HG03135 (cell line): ENCODE measurements around the gene FNDC3B.

ENCODE experiments used
- ATAC-seq: cut with Tn5 transposase; IDR thresholded peaks from one replicate; pipeline ENCODE4 v1.9.1; 2021; ENCODE audit warnings: mild to moderate bottlenecking, moderate library complexity; ENCODE audit not compliant: unreplicated experiment

Gene FNDC3B

GRCh38 chr3:172147113-172147818 is 107.9 kb downstream of the FNDC3B start:
- no peak for ATAC-seq

DNA sequence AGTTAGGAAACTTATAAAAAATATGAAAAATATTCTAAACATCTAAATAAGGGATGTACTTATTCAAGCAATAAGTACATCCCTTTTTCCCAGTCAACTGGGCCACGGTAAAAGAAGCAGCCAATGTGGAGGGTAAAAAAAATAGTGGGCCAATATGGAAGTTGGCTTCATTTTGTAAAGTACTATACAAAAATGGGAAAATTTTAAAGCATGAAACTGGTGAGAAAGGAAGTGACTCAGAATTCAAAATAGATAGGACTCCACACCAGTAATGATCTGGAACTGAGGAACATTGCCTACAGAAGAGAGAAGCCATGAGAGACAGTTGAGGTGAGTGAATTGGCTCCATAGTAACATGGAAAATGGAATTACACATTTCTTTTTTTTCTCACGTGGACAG is 108.9 kb downstream of the FNDC3B start:
- ATAC-seq, result no peak

GRCh38 chr3:172148702-172149565 is 109.6 kb downstream of the FNDC3B start:
- no peak for ATAC-seq

GRCh38 chr3:172150268-172150667 is 110.9 kb downstream of the FNDC3B start:
- no peak for ATAC-seq

- ATAC-seq, result no peak
Measured at GRCh38 chr3:172150913-172151650, 111.7 kb downstream of the FNDC3B start.

DNA sequence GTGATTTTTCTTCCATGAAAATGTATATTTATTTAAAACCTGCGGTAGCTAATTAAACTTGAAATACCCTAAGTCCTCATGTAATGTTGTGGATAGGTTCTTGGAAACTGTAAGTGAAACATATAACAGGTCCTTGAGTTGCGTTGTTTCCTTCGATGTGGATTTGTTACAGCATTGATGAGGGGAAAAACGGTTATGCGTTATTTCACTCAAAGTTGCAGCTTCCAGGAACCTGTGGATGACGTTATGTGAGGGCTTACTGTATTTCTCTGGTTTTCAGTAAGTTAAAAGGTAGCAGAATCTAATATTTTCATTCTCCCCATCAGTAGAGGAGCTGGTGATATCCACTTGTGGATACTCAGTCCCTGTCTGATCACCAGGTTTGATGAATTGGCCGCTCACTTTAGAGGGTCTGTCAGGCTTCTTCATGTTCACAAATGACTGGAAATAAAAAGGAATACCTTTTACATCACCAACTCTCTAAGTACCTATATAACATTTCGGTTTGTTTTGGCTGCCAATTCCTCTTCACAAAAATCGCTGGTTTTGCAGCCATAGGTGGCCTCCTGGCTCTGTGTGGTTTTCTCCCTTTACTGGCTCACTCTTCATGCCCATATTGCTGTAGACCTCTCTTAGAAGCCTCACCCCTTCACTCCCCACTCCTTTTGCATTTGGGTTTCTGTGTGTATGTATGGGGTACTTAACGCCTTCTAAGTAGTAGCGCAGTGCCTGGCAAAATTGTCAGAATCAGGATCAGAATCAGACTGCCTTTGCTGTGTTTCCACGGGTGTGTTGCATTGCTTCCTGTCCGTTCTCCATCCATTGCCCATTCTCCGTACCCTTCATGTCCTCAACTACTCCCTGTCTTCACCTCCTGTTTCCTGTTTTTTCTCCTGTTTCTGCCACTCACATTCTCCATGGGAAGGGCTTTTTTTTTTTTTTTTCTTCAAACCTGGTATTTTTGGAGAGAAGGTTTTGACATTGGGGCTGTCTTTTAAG is 112.6 kb downstream of the FNDC3B start:
- ATAC-seq, result no peak

- ATAC-seq, result no peak
Measured at GRCh38 chr3:172152874-172153273, 113.5 kb downstream of the FNDC3B start.

DNA sequence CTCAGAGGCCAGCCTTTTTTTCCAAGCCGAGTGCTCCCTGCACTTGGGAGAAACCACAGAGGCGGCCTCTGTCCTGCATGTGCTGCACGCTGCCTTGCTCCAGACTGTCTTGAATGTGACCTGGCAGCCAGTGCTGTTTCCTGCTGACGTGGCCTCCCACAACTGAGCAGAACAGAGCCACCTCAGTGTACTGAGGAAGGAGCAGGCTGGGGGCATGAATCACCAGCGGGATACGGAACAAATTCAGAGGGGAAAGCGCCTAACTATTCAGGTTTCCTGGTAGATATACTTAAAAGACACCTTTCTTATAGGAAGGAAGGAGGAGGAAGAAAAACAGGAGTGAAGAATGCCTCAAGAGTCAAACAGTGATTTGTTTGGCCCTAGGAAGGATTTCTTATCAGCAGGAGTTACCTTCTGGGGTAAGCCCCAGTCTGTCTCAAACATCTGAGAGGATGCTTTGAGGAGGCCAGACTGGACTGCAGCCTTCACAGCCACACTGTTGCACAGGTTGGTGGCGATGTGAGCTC is 114.0 kb downstream of the FNDC3B start:
- ATAC-seq, result no peak

DNA sequence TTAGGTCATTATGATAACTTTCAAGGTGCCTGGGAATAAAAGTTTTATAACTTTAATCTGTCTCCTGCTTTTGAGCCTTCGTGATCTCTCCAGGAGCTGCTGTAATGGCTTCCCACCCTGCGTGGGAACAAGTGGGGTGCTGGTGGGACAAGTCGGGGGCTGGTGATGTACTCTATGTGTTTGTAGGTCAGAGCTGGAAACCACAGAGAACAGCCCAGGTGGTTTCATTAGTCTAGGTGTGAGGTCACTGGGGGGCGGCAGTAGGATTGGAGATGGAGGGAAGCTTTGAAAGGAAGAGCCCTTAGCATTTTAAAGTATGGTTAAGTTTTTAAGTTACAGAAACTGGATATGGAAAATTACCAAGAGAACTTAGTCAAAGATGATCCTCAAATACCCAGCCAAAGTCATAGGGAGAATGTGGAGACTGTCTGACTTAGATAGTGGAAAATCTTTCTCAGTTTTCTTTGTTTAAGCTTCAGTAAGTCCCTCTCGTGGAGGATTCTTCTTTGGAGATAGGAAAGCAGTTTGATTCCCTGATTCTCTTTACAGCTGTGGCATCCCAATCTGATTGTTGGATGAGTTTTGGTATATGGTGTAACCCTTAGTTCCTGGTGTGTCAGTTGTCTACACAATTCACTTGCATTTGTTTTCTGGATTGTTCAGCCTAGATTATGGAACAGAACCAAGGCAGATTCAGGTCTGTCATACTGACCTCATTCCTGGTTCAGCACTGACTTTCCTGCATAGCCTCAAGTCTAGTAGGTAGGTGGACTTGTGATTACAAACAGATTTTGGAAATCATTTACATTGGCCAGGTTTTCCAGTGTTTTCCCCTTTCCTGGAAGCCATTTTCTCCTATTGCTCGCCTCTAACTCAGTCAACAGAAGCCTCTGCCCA is 115.6 kb downstream of the FNDC3B start:
- ATAC-seq, result peak; percentile 63

DNA sequence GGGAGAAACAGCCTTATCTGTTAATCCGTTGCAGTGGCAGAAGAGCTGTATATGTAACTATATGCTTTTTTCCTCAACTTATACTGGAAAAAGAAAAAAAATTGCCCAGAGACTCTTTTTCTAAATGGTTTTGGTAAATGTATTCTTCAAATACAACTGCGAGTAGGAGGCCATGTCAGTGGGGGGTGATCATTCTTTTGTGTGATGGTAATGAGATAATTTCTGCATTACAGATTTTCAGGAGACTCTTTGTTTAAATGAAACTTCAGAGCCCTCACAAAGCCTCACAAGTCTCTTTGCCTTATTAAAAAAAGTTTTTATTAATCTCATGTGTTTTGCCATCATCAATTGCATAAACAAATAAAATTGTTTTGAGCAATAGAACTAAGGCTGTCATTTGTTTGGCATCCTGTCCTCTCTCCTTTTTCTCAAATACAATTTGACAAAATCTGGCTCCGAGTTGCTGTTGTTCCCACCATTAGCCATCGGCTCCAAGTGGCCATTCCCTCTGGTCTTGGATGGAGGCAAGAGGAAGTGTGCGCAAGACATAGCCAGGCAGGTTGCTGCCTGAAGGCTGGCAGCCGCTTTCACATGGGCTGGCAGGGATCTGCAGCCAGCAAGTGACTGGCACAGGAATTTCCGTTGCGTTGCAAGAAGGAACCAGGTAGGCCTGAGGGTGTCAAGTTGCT is 116.7 kb downstream of the FNDC3B start:
- ATAC-seq, result no peak

- ATAC-seq, result no peak
Measured at GRCh38 chr3:172156586-172156955, 117.2 kb downstream of the FNDC3B start.

DNA sequence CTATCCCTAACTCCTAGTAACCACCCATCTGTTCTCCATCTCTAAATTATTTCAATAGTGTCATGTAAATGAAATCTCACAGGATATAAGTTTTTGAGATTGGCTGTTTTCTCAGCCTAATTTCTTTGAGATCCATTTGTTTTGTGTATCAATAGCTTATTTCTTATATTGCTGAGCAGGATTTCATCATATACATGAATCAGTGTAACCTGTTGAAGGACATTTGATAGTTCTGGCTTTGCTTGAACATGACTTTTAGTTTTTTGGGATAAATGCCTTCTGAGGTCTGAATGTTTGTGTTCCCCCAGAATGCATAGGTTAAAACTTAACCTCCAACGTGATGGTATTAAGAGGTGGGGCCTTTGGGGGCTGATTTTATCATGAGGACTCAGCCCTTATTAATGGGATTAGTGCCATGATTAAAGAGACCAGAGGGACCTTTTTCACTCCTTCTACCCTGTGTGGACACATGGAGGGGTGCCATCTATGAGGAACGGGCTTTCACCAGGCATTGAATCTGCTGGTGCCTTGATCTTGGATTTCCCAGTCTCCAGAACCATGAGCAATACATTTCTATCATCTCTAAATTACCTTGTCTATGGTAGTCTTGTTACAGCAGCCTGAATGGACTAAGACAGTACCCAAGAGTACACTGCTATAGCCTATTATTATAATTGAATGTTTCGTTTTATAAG is 118.3 kb downstream of the FNDC3B start:
- no peak for ATAC-seq

- ATAC-seq, result no peak
Measured at GRCh38 chr3:172158741-172159140, 119.4 kb downstream of the FNDC3B start.

- ATAC-seq, result no peak
Measured at GRCh38 chr3:172159376-172159775, 120.0 kb downstream of the FNDC3B start.

GRCh38 chr3:172159962-172160538 is 120.7 kb downstream of the FNDC3B start:
- no peak for ATAC-seq

DNA sequence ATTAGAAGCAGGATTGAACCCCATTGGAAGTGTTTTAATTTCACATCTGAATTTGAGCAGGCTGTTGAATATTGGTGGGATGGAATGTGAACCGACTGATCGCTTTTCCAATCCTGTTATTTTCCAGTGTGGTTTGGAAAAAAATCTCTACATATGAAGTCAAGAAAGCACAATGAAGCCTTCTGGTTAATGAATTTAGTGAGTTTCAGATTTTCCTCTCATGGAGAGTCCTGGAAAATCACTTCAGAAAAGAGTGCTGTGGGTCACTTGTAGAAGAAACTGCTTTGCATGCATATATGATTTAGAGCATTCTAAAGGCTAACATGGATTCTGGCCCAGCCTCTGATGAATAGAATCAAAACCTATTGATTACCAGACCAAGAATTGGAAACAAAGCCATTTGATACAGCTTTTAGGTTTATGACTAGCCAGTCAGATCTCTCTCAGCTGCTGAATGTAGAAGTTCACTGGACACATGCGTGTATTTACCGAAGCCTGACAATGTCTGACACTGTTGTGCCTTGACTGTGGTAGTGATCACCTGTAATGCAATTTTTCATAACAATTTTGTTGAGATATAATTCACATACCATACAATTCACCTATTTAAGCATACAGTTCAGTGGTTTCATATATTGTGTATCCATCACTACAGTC is 121.9 kb downstream of the FNDC3B start:
- no peak for ATAC-seq

DNA sequence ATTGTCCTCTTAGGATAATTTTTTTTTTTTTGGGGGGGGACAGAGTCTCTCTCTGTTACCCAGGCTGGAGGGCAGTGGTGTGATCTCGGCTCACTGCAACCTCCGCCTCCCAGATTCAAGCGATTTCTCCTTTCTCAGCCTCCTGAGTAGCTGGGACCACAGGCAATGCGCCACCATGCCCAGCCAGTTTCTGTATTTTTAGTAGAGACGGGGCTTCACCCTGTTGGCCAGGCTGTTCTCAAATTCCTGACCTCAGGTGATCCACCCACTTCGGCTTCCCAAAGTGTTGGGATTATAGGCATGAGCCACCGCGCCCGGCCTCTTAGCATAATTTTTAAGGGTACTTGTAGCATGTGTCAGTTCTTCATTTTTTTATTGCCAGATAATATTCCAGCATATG is 122.6 kb downstream of the FNDC3B start:
- no peak for ATAC-seq
